ENCODE data around the gene ST3GAL2. TPM values are rescaled to one million over a fixed set of nuclear protein-coding genes. Genes with fewer than 3 reads are reported as not detected.
"Not testable (repeated sequence)": the region's sequence is repeated elsewhere in the genome, so short reads cannot be mapped to it uniquely, and the experiment has no call there.

The ST3GAL2 gene
- total and polyA plus RNA-seq, 2 of the 4 experiments (the other 2 are of a cell fraction): 17.4 to 17.7 TPM

DNA sequence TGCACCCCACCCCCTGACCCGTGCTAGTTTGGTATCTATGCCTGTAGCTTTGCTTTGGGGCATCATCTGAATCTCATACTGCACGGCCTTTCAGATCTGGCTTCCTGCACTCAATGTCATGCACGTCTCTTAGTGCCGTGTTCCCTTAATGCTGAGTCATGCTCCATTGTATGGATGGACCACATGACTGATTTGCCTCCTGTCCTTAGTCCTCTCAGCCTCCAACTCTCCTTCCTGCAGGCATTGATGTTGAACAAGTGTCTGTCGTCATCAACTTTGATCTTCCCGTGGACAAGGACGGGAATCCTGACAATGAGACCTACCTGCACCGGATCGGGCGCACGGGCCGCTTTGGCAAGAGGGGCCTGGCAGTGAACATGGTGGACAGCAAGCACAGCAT, 106.2 kb downstream of the ST3GAL2 start:
- H3K4me1 ChIP-seq (ENCODE audit: control insufficient read depth, insufficient read depth, low read length); dilution Hi-C loops (cut with HindIII; ENCODE audit: low sequenced_read_pairs, unreplicated experiment); H2BK5ac ChIP-seq (ENCODE audit: low read depth, low read length, poor library complexity, severe bottlenecking); H3K79me1 ChIP-seq (ENCODE audit: low read depth in 1 of 2, low read length in 2 of 2); in situ Hi-C loops (cut with MboI; ENCODE audit: low sequenced_read_pairs); H3K9me1 ChIP-seq (ENCODE audit: insufficient read depth, low read length); H3K18ac ChIP-seq (ENCODE audit: low read depth, low read length); H3K4ac ChIP-seq (ENCODE audit: low read depth, low read length); H3K27me3 ChIP-seq (ENCODE audit: control insufficient read depth, insufficient read depth, low read length); H2BK15ac ChIP-seq (ENCODE audit: low read depth, low read length); H3K4me2 ChIP-seq (ENCODE audit: low read depth, low read length); H3K9ac ChIP-seq (ENCODE audit: low read depth, low read length); H4K91ac ChIP-seq (ENCODE audit: insufficient read depth, low read depth, low read length); intact Hi-C loops (cut with micrococcal nuclease); H3K23ac ChIP-seq (ENCODE audit: low read depth, low read length); H2BK20ac ChIP-seq (ENCODE audit: low read depth, low read length); H3K9me3 ChIP-seq (ENCODE audit: control insufficient read depth, insufficient read depth, low read length); H4K5ac ChIP-seq (ENCODE audit: low read depth, low read length); H2AK5ac ChIP-seq (ENCODE audit: low read depth, low read length); H4K8ac ChIP-seq (ENCODE audit: low read depth in 2 of 2, low read length in 2 of 2); DNase-seq; ATAC-seq (ENCODE audit: low read depth); H3K56ac ChIP-seq (ENCODE audit: extremely low read depth, insufficient read depth, low read length); H3K4me3 ChIP-seq (ENCODE audit: insufficient read depth, low read depth, low read length); H2AK9ac ChIP-seq (replicated peaks; ENCODE audit: low read depth, low read length, poor library complexity); BruUV-seq (replicated peaks); H2AFZ ChIP-seq (replicated peaks; ENCODE audit: low read length, poor library complexity); H3K14ac ChIP-seq (replicated peaks; ENCODE audit: low read depth, low read length); POLR2A ChIA-PET (ENCODE audit: unreplicated experiment); H2BK120ac ChIP-seq (ENCODE audit: low read depth, low read length); H4K20me1 ChIP-seq (ENCODE audit: insufficient read depth, low read length); CTCF ChIA-PET: not testable (repeated sequence)
- peak; percentile 51 for TF ChIP-seq MAFK (IDR thresholded peaks at IDR 0.05; ENCODE audit: low read depth, low read length)
- peak; percentile 93 for TF ChIP-seq NFE2L2 (IDR thresholded peaks at IDR 0.05; ENCODE audit: low read depth, low read length)
- peak overlapping the region; percentile 23; the same call in 1 of the 2 replicates for H3K27ac ChIP-seq (ENCODE audit: insufficient read depth, low read length)
- peaks cover 43% of the 10 kb centered on the region for H3K36me3 ChIP-seq (ENCODE audit: control insufficient read depth, insufficient read depth, low read length)
- WGBS, 2 experiments (ENCODE audit: extremely low coverage in 2 of 2, insufficient read length in 1 of 2): no CpG with 5 or more reads among the region's 12 CpGs

Measured in IMR-90 (cell line).